Astrocyte (in vitro differentiated cells and primary cell): ENCODE data around the gene SLC6A3. TPM values are rescaled to one million over a fixed set of nuclear protein-coding genes. Genes with fewer than 3 reads are reported as not detected.
A peak's percentile ranks its signal among the peaks of the same experiment; 100 is the strongest.

Experiments
- DNase-seq: peaks from one replicate; pipeline ENCODE4 v3.0.0-alpha.2; 2010; ENCODE audit warnings: low read depth
- FAIRE-seq: peaks from 2 replicates; lab custom pipeline; 2011; peaks lifted over from hg19 to GRCh38; lab: Jason Lieb, UNC
- H2AFZ ChIP-seq: 2 replicates; pipeline ENCODE4 v1.6.0; 2012; ENCODE audit warnings: low read depth, low read length, inconsistent platforms
- H3K27ac ChIP-seq: 2 replicates; pipeline ENCODE4 v1.5.1; 2011; ENCODE audit warnings: low read depth, low read length, inconsistent platforms
- H3K27me3 ChIP-seq: 2 replicates; pipeline ENCODE4 v1.6.0; 2011; ENCODE audit warnings: low read length, inconsistent platforms; ENCODE audit not compliant: insufficient read depth
- H3K36me3 ChIP-seq: 2 replicates; pipeline ENCODE4 v1.5.1; 2011; ENCODE audit warnings: low read length, inconsistent platforms; ENCODE audit not compliant: insufficient read depth
- H3K4me1 ChIP-seq: 2 replicates; pipeline ENCODE4 v1.5.1; 2011; ENCODE audit warnings: low read length, inconsistent platforms; ENCODE audit not compliant: insufficient read depth
- H3K4me2 ChIP-seq: 2 replicates; pipeline ENCODE4 v1.6.0; 2012; ENCODE audit warnings: low read length, inconsistent platforms
- H3K4me3 ChIP-seq: 2 replicates; pipeline ENCODE4 v1.5.1; 2011; ENCODE audit warnings: low read depth, mild to moderate bottlenecking, low read length, inconsistent platforms; ENCODE audit not compliant: insufficient read depth
- H3K79me2 ChIP-seq: 2 replicates; pipeline ENCODE4 v1.6.0; 2012; ENCODE audit warnings: mild to moderate bottlenecking, low read length, inconsistent platforms; ENCODE audit not compliant: insufficient read depth
- H3K9ac ChIP-seq: 2 replicates; pipeline ENCODE4 v1.6.0; 2012; ENCODE audit warnings: mild to moderate bottlenecking, low read length, inconsistent platforms
- H3K9me3 ChIP-seq: 2 replicates; pipeline ENCODE4 v1.5.1; 2012; ENCODE audit warnings: low read depth, mild to moderate bottlenecking, low read length, inconsistent platforms; ENCODE audit not compliant: insufficient read depth
- H4K20me1 ChIP-seq: 2 replicates; pipeline ENCODE4 v1.6.0; 2012; ENCODE audit warnings: low read length, inconsistent platforms; ENCODE audit not compliant: insufficient read depth
- H3K27ac Mint-ChIP-seq: one replicate; pipeline ENCODE4 v1.8.0; 2021; ENCODE audit warnings: mild to moderate bottlenecking, mixed read lengths; ENCODE audit not compliant: unreplicated experiment
- H3K27me3 Mint-ChIP-seq: one replicate; pipeline ENCODE4 v1.8.0; 2021; ENCODE audit warnings: low read depth, mixed read lengths; ENCODE audit not compliant: unreplicated experiment
- H3K36me3 Mint-ChIP-seq: one replicate; pipeline ENCODE4 v1.8.0; 2021; ENCODE audit warnings: low read depth, mixed read lengths; ENCODE audit not compliant: unreplicated experiment
- H3K4me1 Mint-ChIP-seq: one replicate; pipeline ENCODE4 v1.8.0; 2021; ENCODE audit warnings: low read depth, mixed read lengths; ENCODE audit not compliant: unreplicated experiment
- H3K4me3 Mint-ChIP-seq: one replicate; pipeline ENCODE4 v1.8.0; 2021; ENCODE audit warnings: mild to moderate bottlenecking, moderate library complexity, mixed read lengths; ENCODE audit not compliant: unreplicated experiment
- H3K9me3 Mint-ChIP-seq: one replicate; pipeline ENCODE4 v1.8.0; 2021; ENCODE audit warnings: mild to moderate bottlenecking, mixed read lengths; ENCODE audit not compliant: unreplicated experiment
- EZH2 ChIP-seq: IDR thresholded peaks from 2 replicates; pipeline ENCODE4 v1.6.1; 2012; ENCODE audit warnings: mild to moderate bottlenecking, low read length, inconsistent platforms; ENCODE audit not compliant: insufficient read depth
- total RNA-seq: library from RNA; stranded (reverse); gene quantifications from 2 replicates; pipeline ENCODE4 v1.2.1, GENCODE V29; 2021
- TF ChIP-seq, protein P1 (sequence below): IDR thresholded peaks from 2 replicates; pipeline ENCODE4 v1.5.1; 2011; ENCODE audit warnings: low read depth, mild to moderate bottlenecking, inconsistent platforms, low read length, moderate library complexity; ENCODE audit not compliant: insufficient read depth

Gene SLC6A3
- total RNA-seq, 1 donor from 2014 or later, result 0.07 TPM

- Histone ChIP-seq H3K9ac (no peak overlapping the region), H3K27me3 (peaks cover 6% of the 10 kb centered on the region), H3K4me3 (no peak overlapping the region), H3K4me2 (no peak overlapping the region), H3K4me1 (no peaks in the 10 kb centered on the region), H4K20me1 (no peaks in the 10 kb centered on the region), H3K36me3 (no peaks in the 10 kb centered on the region), H3K27ac (no peak overlapping the region), H3K9me3 (peaks cover 3% of the 10 kb centered on the region), H2AFZ (no peak overlapping the region), H3K79me2 (no peaks in the 10 kb centered on the region)
- peaks cover 9% of the 10 kb centered on the region for H3K9me3 Mint-ChIP-seq
- H3K4me3 Mint-ChIP-seq, result no peak overlapping the region
- H3K27me3 Mint-ChIP-seq, result peaks cover 45% of the 10 kb centered on the region
- no peaks in the 10 kb centered on the region for H3K4me1 Mint-ChIP-seq
- no peak for FAIRE-seq
- no peak overlapping the region for H3K27ac Mint-ChIP-seq
- TF ChIP-seq, protein P1, sequence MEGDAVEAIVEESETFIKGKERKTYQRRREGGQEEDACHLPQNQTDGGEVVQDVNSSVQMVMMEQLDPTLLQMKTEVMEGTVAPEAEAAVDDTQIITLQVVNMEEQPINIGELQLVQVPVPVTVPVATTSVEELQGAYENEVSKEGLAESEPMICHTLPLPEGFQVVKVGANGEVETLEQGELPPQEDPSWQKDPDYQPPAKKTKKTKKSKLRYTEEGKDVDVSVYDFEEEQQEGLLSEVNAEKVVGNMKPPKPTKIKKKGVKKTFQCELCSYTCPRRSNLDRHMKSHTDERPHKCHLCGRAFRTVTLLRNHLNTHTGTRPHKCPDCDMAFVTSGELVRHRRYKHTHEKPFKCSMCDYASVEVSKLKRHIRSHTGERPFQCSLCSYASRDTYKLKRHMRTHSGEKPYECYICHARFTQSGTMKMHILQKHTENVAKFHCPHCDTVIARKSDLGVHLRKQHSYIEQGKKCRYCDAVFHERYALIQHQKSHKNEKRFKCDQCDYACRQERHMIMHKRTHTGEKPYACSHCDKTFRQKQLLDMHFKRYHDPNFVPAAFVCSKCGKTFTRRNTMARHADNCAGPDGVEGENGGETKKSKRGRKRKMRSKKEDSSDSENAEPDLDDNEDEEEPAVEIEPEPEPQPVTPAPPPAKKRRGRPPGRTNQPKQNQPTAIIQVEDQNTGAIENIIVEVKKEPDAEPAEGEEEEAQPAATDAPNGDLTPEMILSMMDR, result no peak
- no peak for TF ChIP-seq EZH2
- DNase-seq, result no peak
- H3K36me3 Mint-ChIP-seq, result peaks cover 5% of the 10 kb centered on the region
Observed at GRCh38 chr5:1414311-1415058, 30.8 kb downstream of the SLC6A3 start.

DNA sequence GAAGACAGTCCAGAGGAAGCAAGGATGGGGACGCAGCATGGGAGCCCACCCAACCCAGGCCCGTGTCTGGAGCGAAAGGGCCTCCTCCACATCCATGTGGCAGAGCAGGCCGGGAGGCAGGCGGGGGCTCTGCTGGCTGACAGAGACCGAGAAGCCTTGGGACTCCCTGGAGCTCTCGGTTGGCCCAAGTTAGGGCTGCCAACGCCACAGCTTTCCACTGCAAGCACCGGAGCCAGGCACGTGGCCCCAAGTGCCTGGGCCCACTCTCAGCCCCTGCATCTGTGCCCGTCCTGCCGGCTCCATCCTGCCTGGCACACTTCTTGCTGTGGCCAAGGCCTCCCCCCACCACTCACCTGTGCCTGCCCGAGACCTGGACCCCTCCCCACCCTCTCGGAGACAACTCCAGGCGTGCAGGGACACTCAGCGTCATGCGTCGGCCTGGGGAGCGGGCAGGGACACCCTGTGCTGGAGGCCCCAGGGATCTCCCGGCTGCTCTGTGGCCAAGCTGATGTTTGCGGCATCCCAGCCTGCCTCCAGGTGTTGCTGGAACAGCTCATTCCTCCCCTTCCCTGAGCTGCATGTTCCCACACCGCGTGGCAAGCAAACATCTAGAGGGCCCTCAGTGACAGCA, 31.5 kb downstream of the SLC6A3 start:
- TF ChIP-seq, protein P1, result no peak
- no peak for TF ChIP-seq EZH2
- peaks cover 46% of the 10 kb centered on the region for H3K27me3 Mint-ChIP-seq
- Histone ChIP-seq H3K4me3 (no peak overlapping the region), H3K36me3 (no peaks in the 10 kb centered on the region), H3K9ac (no peak overlapping the region), H2AFZ (no peak overlapping the region), H4K20me1 (no peaks in the 10 kb centered on the region), H3K79me2 (no peaks in the 10 kb centered on the region), H3K4me2 (no peak overlapping the region), H3K27ac (no peak overlapping the region), H3K4me1 (no peaks in the 10 kb centered on the region), H3K9me3 (peaks cover 3% of the 10 kb centered on the region), H3K27me3 (peaks cover 6% of the 10 kb centered on the region)
- no peak overlapping the region for H3K4me3 Mint-ChIP-seq
- DNase-seq (no peak), FAIRE-seq (no peak)
- no peaks in the 10 kb centered on the region for H3K4me1 Mint-ChIP-seq
- peaks cover 9% of the 10 kb centered on the region for H3K9me3 Mint-ChIP-seq
- peaks cover 5% of the 10 kb centered on the region for H3K36me3 Mint-ChIP-seq
- no peak overlapping the region for H3K27ac Mint-ChIP-seq

DNA sequence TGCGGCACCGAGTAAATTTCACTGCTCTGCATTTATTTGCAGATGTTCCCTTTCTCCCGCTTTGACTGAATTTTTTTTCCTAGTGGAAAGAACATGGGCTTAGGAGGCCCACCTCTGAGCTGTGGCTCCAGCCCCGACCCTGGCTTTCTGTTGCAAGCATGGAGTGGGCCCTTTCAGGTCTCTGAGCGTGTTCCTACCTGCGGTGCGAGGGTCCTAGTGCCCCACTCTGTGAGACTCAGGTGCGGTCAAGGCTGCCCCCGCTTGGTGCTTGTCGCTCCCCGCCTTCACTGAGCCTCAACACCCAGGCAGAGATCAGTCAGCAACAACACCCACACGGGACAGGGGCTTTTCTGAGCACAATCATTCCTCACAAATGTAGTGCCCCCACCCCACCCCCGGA, 32.0 kb downstream of the SLC6A3 start:
- no peak overlapping the region for H3K27ac ChIP-seq
- H2AFZ ChIP-seq, result no peak overlapping the region
- H3K9ac ChIP-seq, result no peak overlapping the region
- peak overlapping the region; percentile 12 for H3K27ac Mint-ChIP-seq
- DNase-seq (no peak), FAIRE-seq (no peak)
- TF ChIP-seq EZH2, result no peak
- TF ChIP-seq, protein P1, result no peak
- no peaks in the 10 kb centered on the region for H3K9me3 ChIP-seq
- H3K27me3 ChIP-seq, result peaks cover 6% of the 10 kb centered on the region
- H3K9me3 Mint-ChIP-seq, result peaks cover 8% of the 10 kb centered on the region
- H3K4me2 ChIP-seq, result no peak overlapping the region
- peaks cover 45% of the 10 kb centered on the region for H3K27me3 Mint-ChIP-seq
- H3K36me3 ChIP-seq, result no peaks in the 10 kb centered on the region
- H3K4me1 Mint-ChIP-seq, result no peaks in the 10 kb centered on the region
- H3K4me1 ChIP-seq, result no peaks in the 10 kb centered on the region
- no peak overlapping the region for H3K4me3 Mint-ChIP-seq
- no peaks in the 10 kb centered on the region for H4K20me1 ChIP-seq
- H3K4me3 ChIP-seq, result no peak overlapping the region
- no peaks in the 10 kb centered on the region for H3K79me2 ChIP-seq
- peaks cover 5% of the 10 kb centered on the region for H3K36me3 Mint-ChIP-seq
